GM13977 (cell line): ENCODE measurements around the gene GNAL.

Source experiments
- DNase-seq: peaks from one replicate; pipeline ENCODE4 v3.0.0; 2012; ENCODE audit warnings: low spot score
- CTCF ChIP-seq: IDR thresholded peaks from 2 replicates; pipeline ENCODE4 v1.5.1; 2012; ENCODE audit warnings: mild to moderate bottlenecking, control low read depth; ENCODE audit not compliant: insufficient read depth; ENCODE audit errors: extremely low read depth, missing control alignments
- in situ Hi-C: fragments of 300-500 bp; cut with MboI; formaldehyde crosslinking; loops from one replicate; pipeline ENCODE4 v1.12.0; 2022; ENCODE audit warnings: low sequenced_read_pairs, low pct_unique_long_range_greater_than_20kb, mixed read lengths, inconsistent platforms; ENCODE audit not compliant: unreplicated experiment

Gene GNAL

GRCh38 chr18:11663439-11664029 lies 25.5 kb upstream of the GNAL start:
- in situ Hi-C loops, result no loop called here
- DNase-seq, result no peak
- no peak for TF ChIP-seq CTCF

DNA sequence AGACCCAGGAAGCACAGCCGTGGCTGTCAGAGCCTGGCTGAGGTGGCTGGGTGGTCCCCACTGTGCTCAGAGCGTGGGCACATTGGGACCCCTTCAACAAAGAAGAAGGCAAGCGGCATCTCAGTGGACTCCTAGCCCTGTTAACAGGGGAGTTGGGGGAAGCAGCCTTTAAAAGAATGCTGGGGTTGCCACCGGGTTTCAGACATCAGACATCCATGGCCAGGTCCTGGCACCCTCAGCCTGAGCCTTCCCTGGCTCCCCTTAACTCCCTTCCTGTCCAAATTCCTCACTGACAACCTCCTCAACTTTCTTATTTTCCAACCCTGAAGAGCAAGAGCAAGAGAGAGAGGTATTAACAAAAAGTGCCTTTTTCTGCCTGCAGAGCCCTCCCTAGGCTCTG lies 24.8 kb upstream of the GNAL start:
- in situ Hi-C loops, result no loop called here
- TF ChIP-seq CTCF, result no peak
- DNase-seq, result no peak

DNA sequence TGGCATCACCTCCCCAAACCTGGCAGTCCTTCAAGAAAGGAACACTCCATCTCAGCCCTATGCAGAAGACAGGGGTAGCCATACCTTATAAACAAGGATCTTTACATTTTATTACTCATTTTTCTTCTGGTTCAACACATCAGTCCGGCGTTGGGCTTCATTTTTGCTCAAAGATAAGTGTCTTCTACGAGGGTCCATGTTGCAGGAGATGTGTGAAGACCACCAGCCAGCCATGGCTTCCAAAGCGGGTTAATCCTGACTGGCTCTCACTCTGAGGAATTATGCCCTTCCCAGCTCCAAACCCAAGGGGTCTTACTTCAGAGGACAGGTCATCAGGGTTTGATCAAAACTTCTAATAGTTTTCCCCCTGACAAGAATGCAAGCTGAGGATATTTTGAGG lies 23.9 kb upstream of the GNAL start:
- TF ChIP-seq CTCF, result no peak
- in situ Hi-C loops, result no loop called here
- no peak for DNase-seq

GRCh38 chr18:11665587-11665986 lies 23.5 kb upstream of the GNAL start:
- in situ Hi-C loops, result no loop called here

DNA sequence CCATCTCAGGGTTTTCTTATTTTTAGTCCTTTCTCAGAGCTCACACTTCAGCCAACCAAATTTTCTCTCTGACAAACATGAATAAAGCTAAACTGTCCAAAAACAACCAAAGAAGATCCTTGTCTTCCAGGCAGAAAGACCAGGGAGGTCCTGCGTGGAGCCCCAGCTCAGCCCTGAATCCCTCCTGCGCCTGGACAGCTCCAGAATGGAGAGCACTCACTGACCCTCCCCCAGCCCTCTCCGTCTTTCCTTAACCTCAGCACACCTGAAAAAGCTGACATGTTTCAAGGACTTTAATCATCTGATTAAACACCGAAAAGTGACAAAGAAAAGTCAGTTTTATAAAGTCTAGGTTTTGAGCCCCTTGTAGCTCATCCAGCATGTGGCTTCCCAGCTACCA lies 22.9 kb upstream of the GNAL start:
- in situ Hi-C loops, result no loop called here
- TF ChIP-seq CTCF, result no peak
- DNase-seq, result no peak

More at GRCh38 chr18:11665587-11665986, 23.5 kb upstream of the GNAL start:
- no peak for DNase-seq
- TF ChIP-seq CTCF, result no peak

DNA sequence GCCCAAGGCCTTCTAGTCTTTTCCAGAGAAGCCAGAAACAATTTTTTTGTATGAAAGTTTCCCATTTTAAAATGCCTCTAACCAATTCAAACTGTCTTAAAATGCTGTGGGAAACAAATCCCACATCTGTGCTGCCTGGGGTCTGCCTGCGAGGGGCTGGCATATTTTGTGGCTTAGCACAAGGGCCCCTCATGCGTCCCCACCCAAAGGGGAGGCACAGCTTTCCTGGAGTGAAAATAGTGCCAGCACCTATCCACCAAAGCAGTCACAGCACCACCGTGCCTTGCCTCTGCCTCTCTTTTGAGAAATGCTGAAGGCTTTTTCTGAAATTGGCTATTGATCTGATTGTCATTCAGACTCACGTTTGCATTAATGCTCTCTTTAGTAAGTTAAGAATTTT lies 22.2 kb upstream of the GNAL start:
- in situ Hi-C loops, result no loop called here

More for the DNA sequence above, 22.2 kb upstream of the GNAL start:
- TF ChIP-seq CTCF, result no peak
- DNase-seq, result no peak
